H9 (cell line): Measurements from ENCODE around the gene BAHD1. TPM values are rescaled to one million over a fixed set of nuclear protein-coding genes. Genes with fewer than 3 reads are reported as not detected.

Experiments
- DNase-seq: peaks from one replicate; pipeline ENCODE4 v3.0.0-alpha.2; 2017
- H2AFZ ChIP-seq: one replicate; pipeline ENCODE4 v1.6.1; 2013; ENCODE audit warnings: mild to moderate bottlenecking, low read length, control low read depth, moderate library complexity
- H2AK5ac ChIP-seq: 2 replicates; pipeline ENCODE4 v1.6.1; 2013; ENCODE audit warnings: low read length, control low read depth, mixed read lengths; ENCODE audit not compliant: insufficient read length
- H2BK120ac ChIP-seq: one replicate; pipeline ENCODE4 v1.6.1; 2013; ENCODE audit warnings: low read depth, mild to moderate bottlenecking, low read length, control low read depth, inconsistent platforms; ENCODE audit not compliant: poor library complexity, severe bottlenecking
- H2BK12ac ChIP-seq: 2 replicates; pipeline ENCODE4 v1.6.1; 2013; ENCODE audit warnings: low read length, control low read depth, mixed read lengths, low read depth; ENCODE audit not compliant: insufficient read length
- H2BK15ac ChIP-seq: 2 replicates; pipeline ENCODE4 v1.6.1; 2013; ENCODE audit warnings: low read depth, low read length, control low read depth
- H2BK20ac ChIP-seq: one replicate; pipeline ENCODE4 v1.6.1; 2013; ENCODE audit warnings: low read depth, mild to moderate bottlenecking, low read length, control low read depth, inconsistent platforms; ENCODE audit not compliant: poor library complexity, severe bottlenecking
- H2BK5ac ChIP-seq: 2 replicates; pipeline ENCODE4 v1.6.1; 2013; ENCODE audit warnings: low read length, control low read depth, mixed read lengths; ENCODE audit not compliant: insufficient read length
- H3K14ac ChIP-seq: 2 replicates; pipeline ENCODE4 v1.6.1; 2013; ENCODE audit warnings: low read length, control low read depth; ENCODE audit not compliant: insufficient read depth
- H3K18ac ChIP-seq: 2 replicates; pipeline ENCODE4 v1.6.1; 2013; ENCODE audit warnings: low read depth, mild to moderate bottlenecking, mixed read lengths, low read length, control low read depth; ENCODE audit not compliant: insufficient read length
- H3K23ac ChIP-seq: 2 replicates; pipeline ENCODE4 v1.6.1; 2013; ENCODE audit warnings: low read length, control low read depth, mixed read lengths, low read depth; ENCODE audit not compliant: insufficient read length
- H3K23me2 ChIP-seq: 2 replicates; pipeline ENCODE4 v1.6.1; 2013; ENCODE audit warnings: low read depth, mild to moderate bottlenecking, mixed read lengths, low read length, control low read depth; ENCODE audit not compliant: insufficient read length, poor library complexity, severe bottlenecking
- H3K27ac ChIP-seq: 2 replicates; pipeline ENCODE4 v1.5.1; 2013; ENCODE audit warnings: low read length, control low read depth, mixed read lengths, low read depth; ENCODE audit not compliant: insufficient read length
- H3K27me3 ChIP-seq: 2 replicates; pipeline ENCODE4 v1.6.1; 2013; ENCODE audit warnings: low read length, control low read depth, inconsistent platforms; ENCODE audit not compliant: insufficient read depth
- H3K4ac ChIP-seq: 2 replicates; pipeline ENCODE4 v1.6.1; 2013; ENCODE audit warnings: low read depth, mild to moderate bottlenecking, control low read depth, inconsistent platforms, low read length, moderate library complexity
- H3K4me1 ChIP-seq: 2 replicates; pipeline ENCODE4 v1.6.1; 2013; ENCODE audit warnings: low read length, control low read depth, inconsistent platforms; ENCODE audit not compliant: insufficient read depth
- H3K4me2 ChIP-seq: 2 replicates; pipeline ENCODE4 v1.6.1; 2013; ENCODE audit warnings: low read length, control low read depth, mixed read lengths; ENCODE audit not compliant: insufficient read length, insufficient read depth
- H3K56ac ChIP-seq: 2 replicates; pipeline ENCODE4 v1.6.1; 2013; ENCODE audit warnings: low read depth, mild to moderate bottlenecking, mixed read lengths, low read length, control low read depth; ENCODE audit not compliant: insufficient read length
- H3K79me1 ChIP-seq: 2 replicates; pipeline ENCODE4 v1.6.1; 2013; ENCODE audit warnings: low read depth, mild to moderate bottlenecking, moderate library complexity, low read length, control low read depth, inconsistent platforms; ENCODE audit not compliant: insufficient read depth, poor library complexity, severe bottlenecking
- H3K79me2 ChIP-seq: 2 replicates; pipeline ENCODE4 v1.6.1; 2013; ENCODE audit warnings: low read length, control low read depth, inconsistent platforms; ENCODE audit not compliant: insufficient read depth
- H3K9ac ChIP-seq: 2 replicates; pipeline ENCODE4 v1.6.1; 2013; ENCODE audit warnings: low read length, control low read depth, mixed read lengths; ENCODE audit not compliant: insufficient read length; ENCODE audit errors: extremely low read depth
- H3K9me3 ChIP-seq: one replicate; pipeline ENCODE4 v1.6.1; 2013; ENCODE audit warnings: low read depth, low read length, inconsistent platforms; ENCODE audit not compliant: control insufficient read depth
- H3T11ph ChIP-seq: one replicate; pipeline ENCODE4 v1.6.1; 2013; ENCODE audit warnings: mild to moderate bottlenecking, low read length, control low read depth, inconsistent platforms
- H4K20me1 ChIP-seq: one replicate; pipeline ENCODE4 v1.6.1; 2013; ENCODE audit not compliant: control insufficient read depth, insufficient read length, insufficient read depth
- H4K5ac ChIP-seq: 2 replicates; pipeline ENCODE4 v1.6.1; 2013; ENCODE audit warnings: low read depth, mild to moderate bottlenecking, mixed read lengths, low read length, control low read depth; ENCODE audit not compliant: insufficient read length
- H4K8ac ChIP-seq: replicated peaks from 2 replicates; pipeline ENCODE4 v1.6.1; 2013; ENCODE audit warnings: low read length, control low read depth, mixed read lengths, low read depth; ENCODE audit not compliant: insufficient read length
- H4K91ac ChIP-seq: 2 replicates; pipeline ENCODE4 v1.6.1; 2013; ENCODE audit warnings: low read depth, mild to moderate bottlenecking, moderate library complexity, mixed read lengths, low read length, control low read depth; ENCODE audit not compliant: insufficient read length
- H3K27ac Mint-ChIP-seq, 3 experiments: 2 replicates in 2 of 3; 3 replicates in 1 of 3; pipeline ENCODE4 v1.8.0; 2020 to 2021; ENCODE audit warnings: mixed read lengths in 3 of 3, mild to moderate bottlenecking in 1 of 3, moderate library complexity in 1 of 3
- H3K27me3 Mint-ChIP-seq: 2 replicates; pipeline ENCODE4 v1.8.0; 2021; ENCODE audit warnings: low read depth, mild to moderate bottlenecking, moderate library complexity, mixed read lengths
- H3K36me3 Mint-ChIP-seq, 3 experiments: 2 replicates in 2 of 3; 3 replicates in 1 of 3; pipeline ENCODE4 v1.8.0; 2020 to 2021; ENCODE audit warnings: low read depth in 3 of 3, mixed read lengths in 3 of 3; ENCODE audit not compliant: insufficient read depth in 1 of 3
- H3K4me1 Mint-ChIP-seq, 2 experiments: 2 replicates each; pipeline ENCODE4 v1.8.0; 2020; ENCODE audit warnings: mixed read lengths in 2 of 2
- H3K4me3 Mint-ChIP-seq, 2 experiments: 2 replicates in 1 of 2; 3 replicates in 1 of 2; pipeline ENCODE4 v1.8.0; 2020 to 2021; ENCODE audit warnings: mild to moderate bottlenecking in 2 of 2, mixed read lengths in 2 of 2, moderate library complexity in 1 of 2
- H3K9me3 Mint-ChIP-seq, 2 experiments: 2 replicates in 1 of 2; 3 replicates in 1 of 2; pipeline ENCODE4 v1.8.0; 2020; ENCODE audit warnings: mild to moderate bottlenecking in 2 of 2, mixed read lengths in 2 of 2, moderate library complexity in 1 of 2
- WGBS: extraction: QIAGEN DNeasy Blood & Tissue Kit; methylation state at CpG from one replicate; pipeline ENCODE4 v1.1.7; 2013; ENCODE audit warnings: missing lambda C conversion rate, low lambda C conversion rate, mixed read lengths; ENCODE audit not compliant: insufficient read length; ENCODE audit errors: extremely low coverage; 5-methylcytosine and 5-hydroxymethylcytosine counted together
- total RNA-seq: library from RNA; stranded (reverse); gene quantifications from 2 replicates; pipeline ENCODE4 v1.2.1, GENCODE V29; 2021
- TF ChIP-seq, protein P1 (sequence below): fragments of 200-600 bp; sonication (generic); conservative IDR thresholded peaks from 3 replicates; pipeline ENCODE4 v1.8.0; 2021; ENCODE audit warnings: antibody characterized with exemption, mild to moderate bottlenecking

BAHD1 gene
- total RNA-seq, 1 experiment from 2014 or later: 54.1 TPM

DNA sequence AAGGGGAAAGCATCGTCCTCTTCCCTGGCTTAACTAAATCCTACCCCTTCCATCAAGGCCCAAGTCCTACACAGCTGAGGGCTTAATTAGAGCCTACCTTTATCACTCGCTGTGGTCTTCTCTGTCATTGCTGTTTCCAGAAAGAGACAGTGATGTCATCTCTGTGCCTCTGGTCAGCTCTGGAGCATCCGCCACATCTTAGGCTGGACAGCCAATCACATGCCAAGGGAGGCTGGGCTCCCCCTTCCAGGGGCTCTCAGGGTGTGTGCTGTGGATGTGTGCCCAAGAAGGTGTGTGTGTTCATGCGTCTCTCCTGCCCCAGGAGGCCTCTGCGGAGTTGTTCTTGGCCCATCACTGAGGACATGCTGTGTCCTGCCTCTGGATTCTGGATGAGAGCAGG, 72.9 kb downstream of the BAHD1 start:
- Histone ChIP-seq H3T11ph (no peak overlapping the region), H4K91ac (no peak overlapping the region), H3K79me1 (no peaks in the 10 kb centered on the region), H3K23me2 (peaks cover 7% of the 10 kb centered on the region), H3K14ac (no peak overlapping the region), H2AFZ (no peak overlapping the region), H2BK15ac (no peak overlapping the region), H4K5ac (no peak overlapping the region), H3K4ac (no peak overlapping the region), H2BK12ac (no peak overlapping the region), H2AK5ac (no peak overlapping the region), H3K4me2 (no peak overlapping the region), H2BK120ac (no peak overlapping the region), H3K18ac (no peak overlapping the region), H2BK20ac (no peak overlapping the region), H2BK5ac (no peak overlapping the region), H3K23ac (no peak overlapping the region), H4K8ac (no peak overlapping the region), H4K20me1 (no peaks in the 10 kb centered on the region), H3K9ac (no peak overlapping the region), H3K27me3 (peaks cover 12% of the 10 kb centered on the region; the same call in 1 of the 2 replicates), H3K9me3 (no peaks in the 10 kb centered on the region), H3K4me1 (no peaks in the 10 kb centered on the region), H3K79me2 (no peaks in the 10 kb centered on the region), H3K27ac (no peak overlapping the region), H3K56ac (no peak overlapping the region)
- no CpG with 5 or more reads among the region's 5 CpGs for WGBS
- Mint-ChIP-seq H3K27ac (no peak overlapping the region), H3K36me3 (no peaks in the 10 kb centered on the region), H3K4me3 (no peak overlapping the region), H3K4me1 (peaks cover 12 to 13% of the 10 kb centered on the region in 2 experiments), H3K27me3 (peaks cover 54% of the 10 kb centered on the region), H3K9me3 (no peaks in the 10 kb centered on the region)
- TF ChIP-seq, protein P1, sequence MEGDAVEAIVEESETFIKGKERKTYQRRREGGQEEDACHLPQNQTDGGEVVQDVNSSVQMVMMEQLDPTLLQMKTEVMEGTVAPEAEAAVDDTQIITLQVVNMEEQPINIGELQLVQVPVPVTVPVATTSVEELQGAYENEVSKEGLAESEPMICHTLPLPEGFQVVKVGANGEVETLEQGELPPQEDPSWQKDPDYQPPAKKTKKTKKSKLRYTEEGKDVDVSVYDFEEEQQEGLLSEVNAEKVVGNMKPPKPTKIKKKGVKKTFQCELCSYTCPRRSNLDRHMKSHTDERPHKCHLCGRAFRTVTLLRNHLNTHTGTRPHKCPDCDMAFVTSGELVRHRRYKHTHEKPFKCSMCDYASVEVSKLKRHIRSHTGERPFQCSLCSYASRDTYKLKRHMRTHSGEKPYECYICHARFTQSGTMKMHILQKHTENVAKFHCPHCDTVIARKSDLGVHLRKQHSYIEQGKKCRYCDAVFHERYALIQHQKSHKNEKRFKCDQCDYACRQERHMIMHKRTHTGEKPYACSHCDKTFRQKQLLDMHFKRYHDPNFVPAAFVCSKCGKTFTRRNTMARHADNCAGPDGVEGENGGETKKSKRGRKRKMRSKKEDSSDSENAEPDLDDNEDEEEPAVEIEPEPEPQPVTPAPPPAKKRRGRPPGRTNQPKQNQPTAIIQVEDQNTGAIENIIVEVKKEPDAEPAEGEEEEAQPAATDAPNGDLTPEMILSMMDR: no peak
- DNase-seq: no peak
